GM12872 (cell line): ENCODE results near the gene HRH1.
A peak's percentile ranks its signal among the peaks of the same experiment; 100 is the strongest.

Experiments used
- TF ChIP-seq, protein P1 (sequence below): IDR thresholded peaks from 3 replicates; pipeline ENCODE4 v1.5.1; 2011; ENCODE audit warnings: low read depth, mild to moderate bottlenecking, low read length, moderate library complexity; ENCODE audit not compliant: insufficient read depth

HRH1 gene

DNA sequence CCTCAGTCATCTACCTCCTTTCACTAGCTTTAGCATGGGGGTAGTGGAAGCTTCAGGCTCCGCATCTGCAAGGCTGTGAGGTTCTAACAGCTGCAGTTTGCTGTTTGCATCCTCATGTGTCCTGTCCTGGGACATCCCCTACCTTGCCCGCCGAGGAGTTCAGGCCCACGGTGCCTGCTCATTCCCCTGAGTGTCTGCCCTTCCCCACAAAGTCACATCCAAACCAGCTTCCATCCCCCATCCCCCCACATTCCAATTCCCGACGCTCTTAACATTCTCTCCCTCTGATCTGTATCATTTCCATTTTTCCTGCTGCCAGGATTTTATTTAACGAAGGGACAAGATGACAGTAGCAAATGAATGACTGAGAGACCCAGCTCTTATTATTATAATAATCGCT is 43.8 kb downstream of the HRH1 start:
- TF ChIP-seq, protein P1, sequence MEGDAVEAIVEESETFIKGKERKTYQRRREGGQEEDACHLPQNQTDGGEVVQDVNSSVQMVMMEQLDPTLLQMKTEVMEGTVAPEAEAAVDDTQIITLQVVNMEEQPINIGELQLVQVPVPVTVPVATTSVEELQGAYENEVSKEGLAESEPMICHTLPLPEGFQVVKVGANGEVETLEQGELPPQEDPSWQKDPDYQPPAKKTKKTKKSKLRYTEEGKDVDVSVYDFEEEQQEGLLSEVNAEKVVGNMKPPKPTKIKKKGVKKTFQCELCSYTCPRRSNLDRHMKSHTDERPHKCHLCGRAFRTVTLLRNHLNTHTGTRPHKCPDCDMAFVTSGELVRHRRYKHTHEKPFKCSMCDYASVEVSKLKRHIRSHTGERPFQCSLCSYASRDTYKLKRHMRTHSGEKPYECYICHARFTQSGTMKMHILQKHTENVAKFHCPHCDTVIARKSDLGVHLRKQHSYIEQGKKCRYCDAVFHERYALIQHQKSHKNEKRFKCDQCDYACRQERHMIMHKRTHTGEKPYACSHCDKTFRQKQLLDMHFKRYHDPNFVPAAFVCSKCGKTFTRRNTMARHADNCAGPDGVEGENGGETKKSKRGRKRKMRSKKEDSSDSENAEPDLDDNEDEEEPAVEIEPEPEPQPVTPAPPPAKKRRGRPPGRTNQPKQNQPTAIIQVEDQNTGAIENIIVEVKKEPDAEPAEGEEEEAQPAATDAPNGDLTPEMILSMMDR = no peak

DNA sequence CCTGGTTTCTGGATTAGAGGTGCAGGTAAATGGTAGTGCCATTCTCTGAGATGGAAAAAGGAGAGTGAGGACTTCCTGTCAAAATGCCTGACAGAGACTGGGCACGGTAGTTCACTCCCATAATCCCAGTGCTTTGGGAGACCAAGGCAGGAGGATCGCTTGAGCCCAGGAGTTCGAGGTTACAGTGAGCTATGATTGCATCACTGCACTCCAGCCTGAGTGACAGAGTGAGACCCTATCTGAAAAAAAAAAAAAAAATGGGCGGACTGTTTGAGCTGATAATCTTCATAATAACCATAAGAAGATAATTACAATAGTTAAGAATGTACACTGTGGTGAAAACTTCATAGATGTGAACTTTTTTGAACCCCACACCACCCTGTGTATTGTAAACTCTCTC is 44.2 kb downstream of the HRH1 start:
- TF ChIP-seq, protein P1 = no peak

DNA sequence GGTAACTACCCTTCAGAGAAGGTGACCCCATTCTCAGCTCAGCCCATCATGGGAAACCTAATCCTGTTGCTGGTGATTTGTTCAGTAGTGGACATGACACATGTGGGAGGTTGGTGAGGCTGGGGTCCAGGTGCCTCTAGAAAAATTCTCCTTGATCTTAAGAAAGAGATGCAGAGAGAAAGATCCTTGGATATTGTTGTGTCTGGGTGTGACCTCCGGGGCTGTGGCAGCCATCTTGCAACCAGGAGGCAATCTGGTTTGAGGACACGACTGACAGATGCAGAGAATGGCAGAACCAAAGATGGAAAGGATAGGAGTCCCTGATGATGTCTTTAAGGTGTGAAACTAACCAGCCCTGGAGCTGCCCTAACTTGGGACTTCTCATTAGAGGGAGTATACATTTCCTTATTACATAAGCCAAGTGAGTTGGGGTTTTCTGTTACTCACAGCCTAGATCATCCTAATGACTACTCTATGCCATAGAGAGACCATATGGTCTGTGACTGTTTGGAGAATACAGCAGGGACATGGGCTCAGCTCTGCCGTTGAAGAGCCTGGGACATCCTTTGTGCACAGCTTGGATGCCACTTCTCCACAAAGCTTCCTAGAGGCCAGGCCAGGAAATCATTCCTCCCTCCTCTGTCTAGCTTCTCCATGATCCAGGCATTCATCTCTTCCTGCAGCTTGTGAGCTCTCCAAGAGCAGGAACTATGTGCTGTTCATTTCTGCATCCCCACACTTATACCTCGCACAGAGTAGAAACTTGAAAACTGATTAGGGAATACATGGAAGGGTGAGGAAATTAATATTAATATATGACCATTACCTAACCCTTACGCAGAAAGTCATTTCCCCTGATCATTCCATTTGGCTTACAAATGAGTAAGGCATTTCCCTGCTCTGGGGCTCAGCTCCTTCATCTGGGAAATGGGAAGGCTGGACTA is 45.9 kb downstream of the HRH1 start:
- TF ChIP-seq, protein P1 = no peak

DNA sequence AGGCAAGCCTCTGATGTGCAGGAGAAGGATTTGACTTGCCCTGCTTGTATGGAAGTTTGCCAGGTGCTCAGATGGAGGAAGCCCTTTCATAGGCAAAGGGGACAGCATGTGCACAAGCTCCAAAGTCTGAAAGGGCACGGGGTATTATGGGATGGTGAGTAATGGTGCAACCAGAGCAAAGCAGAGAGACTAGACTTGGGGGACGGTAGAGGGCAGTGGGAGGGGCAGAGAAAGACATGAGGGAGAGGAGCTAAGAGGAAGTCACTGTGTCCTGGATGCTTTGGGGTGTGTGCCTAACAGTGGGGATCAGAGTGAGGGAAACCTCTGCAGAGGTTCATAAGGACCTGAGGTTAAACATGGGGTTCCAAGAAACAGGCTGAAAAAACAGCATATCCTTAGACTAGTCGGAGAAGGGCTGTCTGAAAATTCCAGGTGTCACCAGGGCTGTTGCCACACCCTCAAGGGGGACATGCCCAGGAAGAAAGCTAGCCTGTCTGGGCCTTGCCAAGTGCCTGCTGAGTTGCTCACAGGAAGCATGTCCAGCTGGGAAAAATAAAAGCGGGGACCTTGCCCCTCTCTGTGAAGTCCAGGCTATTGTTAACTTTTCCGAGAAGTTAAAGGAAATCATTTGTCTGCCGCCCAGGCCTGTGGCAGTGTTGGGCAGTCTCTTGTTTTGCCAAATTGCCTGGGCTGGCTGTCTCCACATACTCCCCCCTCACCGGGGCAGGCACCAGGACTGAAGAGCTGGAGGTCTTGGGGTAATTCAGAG is 47.1 kb downstream of the HRH1 start:
- TF ChIP-seq, protein P1 = no peak

DNA sequence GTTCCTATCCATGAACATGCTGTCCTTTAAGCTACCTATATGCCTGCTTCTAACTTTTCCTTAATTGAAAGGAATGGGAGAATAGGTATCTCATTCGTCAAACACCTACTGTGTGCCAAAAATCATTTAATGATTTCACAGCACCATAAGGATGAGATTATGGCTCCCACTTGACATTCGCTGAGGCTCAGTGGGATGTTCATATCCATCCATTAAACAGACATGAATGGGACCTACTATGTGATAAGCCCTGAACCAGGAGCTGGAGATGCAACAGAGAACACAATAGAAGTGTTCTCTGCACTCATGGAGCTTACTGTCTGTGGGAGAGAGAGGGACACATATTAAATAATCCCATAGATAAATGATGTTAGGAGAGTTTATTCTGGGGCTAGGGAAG is 49.7 kb downstream of the HRH1 start:
- TF ChIP-seq, protein P1 = no peak

DNA sequence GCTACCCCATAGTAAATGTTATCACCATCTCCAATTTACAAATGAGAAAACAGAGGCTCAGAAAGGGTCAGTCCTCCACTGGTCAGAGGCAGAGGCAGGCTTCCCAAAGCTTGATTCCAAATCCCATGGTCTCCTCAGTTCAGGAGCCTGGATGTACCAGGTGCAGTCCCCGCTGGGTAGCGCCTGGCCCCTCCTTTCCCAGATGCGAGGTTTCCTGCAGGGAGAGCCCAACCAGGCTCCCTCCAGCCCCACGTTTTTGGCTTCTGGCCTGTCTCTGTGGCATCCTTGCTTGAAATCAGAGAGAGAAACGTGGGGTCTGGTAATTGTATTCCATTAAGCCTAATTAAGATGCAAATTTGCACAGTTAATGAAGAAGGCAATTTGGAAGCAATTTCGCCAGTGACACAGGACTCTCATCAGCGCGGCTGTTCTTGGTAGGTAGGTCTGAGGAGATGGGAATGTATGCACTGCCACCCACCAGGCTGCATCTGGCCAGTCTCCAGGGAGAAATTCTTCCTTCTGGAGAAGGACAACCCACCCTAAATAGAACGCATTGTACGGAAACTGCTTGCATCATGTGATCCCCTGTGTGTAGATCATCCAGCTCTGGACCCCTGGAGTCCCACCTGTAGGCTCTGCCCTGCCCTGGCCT is 50.5 kb downstream of the HRH1 start:
- TF ChIP-seq, protein P1 = no peak

DNA sequence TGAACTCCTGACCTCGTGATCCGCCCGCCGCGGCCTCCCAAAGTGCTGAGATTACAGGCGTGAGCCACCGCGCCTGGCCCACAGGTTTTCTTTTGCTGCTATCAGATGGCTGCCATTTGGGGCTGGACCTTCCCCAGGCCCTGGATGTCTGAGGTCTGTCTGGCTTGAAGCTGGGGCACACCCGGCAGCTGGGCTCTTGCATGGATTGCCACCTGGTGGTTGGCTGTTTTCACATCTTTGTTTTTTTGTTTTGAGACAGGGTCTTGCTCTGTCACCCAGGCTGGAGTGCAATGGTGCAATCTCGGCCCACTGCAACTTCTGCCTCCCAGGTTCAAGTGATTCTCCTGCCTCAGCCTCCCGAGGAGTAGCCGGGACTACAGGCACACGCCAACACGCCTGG is 51.6 kb downstream of the HRH1 start:
- TF ChIP-seq, protein P1 = peak; percentile 37; the same call in 2 of the 3 replicates
